SH-SY5Y (cell line): Measurements from ENCODE around the gene HAS3.

ENCODE experiments used
- GATA2 ChIP-seq: IDR thresholded peaks from 2 replicates; pipeline ENCODE4 v1.6.1; 2011; ENCODE audit warnings: mild to moderate bottlenecking, low read depth, low read length
- GATA3 ChIP-seq: IDR thresholded peaks from 2 replicates; pipeline ENCODE4 v1.6.1; 2011; ENCODE audit warnings: low read depth, mild to moderate bottlenecking, low read length, moderate library complexity

DNA sequence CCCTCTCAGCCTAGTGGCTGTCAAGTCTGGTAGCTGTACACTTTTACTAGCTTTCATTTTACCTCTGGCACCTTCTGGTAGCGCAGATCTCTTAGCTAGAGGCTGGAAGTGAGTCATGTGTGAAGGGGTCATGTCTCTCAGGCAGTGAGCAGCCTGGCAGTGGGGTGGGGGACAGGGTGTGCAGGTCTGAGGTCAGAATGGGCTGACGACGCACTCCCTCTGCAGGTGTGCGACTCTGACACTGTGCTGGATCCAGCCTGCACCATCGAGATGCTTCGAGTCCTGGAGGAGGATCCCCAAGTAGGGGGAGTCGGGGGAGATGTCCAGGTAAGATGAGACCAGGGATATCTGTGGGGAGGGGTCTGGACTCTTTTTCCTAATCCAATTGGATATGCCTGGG is 7.8 kb downstream of the HAS3 start:
- TF ChIP-seq GATA2 = no peak
- TF ChIP-seq GATA3 = no peak
